ENCODE data around the gene CYGB. TPM values are rescaled to one million over a fixed set of nuclear protein-coding genes. Genes with fewer than 3 reads are reported as not detected.

Gene CYGB
- polyA plus RNA-seq, 1 of the 3 experiments (the other 2 are of a cell fraction), result 1.7 TPM

DNA sequence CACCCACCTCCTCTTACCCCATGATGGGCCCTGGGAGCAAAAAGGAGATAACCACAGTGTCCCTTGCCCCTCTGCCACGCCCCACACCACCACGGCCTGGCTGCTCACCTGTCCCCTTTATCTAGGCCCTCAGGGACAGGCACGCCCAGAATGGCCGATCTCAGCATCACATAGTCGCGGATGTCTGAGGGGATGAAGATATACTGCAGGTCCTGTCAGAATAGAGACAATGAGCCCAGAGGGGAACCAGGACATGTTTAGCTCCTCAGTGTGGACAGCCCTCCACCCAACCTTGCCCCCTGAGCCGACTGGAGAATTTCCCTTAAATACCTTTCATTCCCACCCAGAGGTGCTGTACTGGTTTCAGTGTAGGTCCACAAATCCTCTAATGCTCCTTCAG is 32.9 kb upstream of the CYGB start:
- no peak overlapping the region for H3K27ac ChIP-seq (ENCODE audit: low read depth in 2 of 2, low read length in 1 of 2)
- H3K9me3 ChIP-seq, result no peaks in the 10 kb centered on the region
- H3K36me3 ChIP-seq (replicated peaks in 1 of 2; ENCODE audit: control insufficient read depth in 1 of 2, insufficient read depth in 2 of 2, low read length in 1 of 2), result peaks cover 3 to 13% of the 10 kb centered on the region in 2 experiments
- H3F3A ChIP-seq (replicated peaks; ENCODE audit: insufficient read depth), result peaks cover 19% of the 10 kb centered on the region
- H3K9me2 ChIP-seq, result no peaks in the 10 kb centered on the region
- peaks cover 17% of the 10 kb centered on the region for H4K20me1 ChIP-seq (ENCODE audit: insufficient read depth)
- 91% methylated on average over 7 of the region's 7 CpGs for WGBS (ENCODE audit: low lambda C conversion rate)
- TF ChIP-seq, protein P1, sequence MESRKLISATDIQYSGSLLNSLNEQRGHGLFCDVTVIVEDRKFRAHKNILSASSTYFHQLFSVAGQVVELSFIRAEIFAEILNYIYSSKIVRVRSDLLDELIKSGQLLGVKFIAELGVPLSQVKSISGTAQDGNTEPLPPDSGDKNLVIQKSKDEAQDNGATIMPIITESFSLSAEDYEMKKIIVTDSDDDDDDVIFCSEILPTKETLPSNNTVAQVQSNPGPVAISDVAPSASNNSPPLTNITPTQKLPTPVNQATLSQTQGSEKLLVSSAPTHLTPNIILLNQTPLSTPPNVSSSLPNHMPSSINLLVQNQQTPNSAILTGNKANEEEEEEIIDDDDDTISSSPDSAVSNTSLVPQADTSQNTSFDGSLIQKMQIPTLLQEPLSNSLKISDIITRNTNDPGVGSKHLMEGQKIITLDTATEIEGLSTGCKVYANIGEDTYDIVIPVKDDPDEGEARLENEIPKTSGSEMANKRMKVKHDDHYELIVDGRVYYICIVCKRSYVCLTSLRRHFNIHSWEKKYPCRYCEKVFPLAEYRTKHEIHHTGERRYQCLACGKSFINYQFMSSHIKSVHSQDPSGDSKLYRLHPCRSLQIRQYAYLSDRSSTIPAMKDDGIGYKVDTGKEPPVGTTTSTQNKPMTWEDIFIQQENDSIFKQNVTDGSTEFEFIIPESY (IDR thresholded peaks at IDR 0.05; ENCODE audit: borderline replicate concordance, low read depth), result no peak
- no peak for TF ChIP-seq GABPA (IDR thresholded peaks at IDR 0.05; ENCODE audit: low read depth)
- no peak for TF ChIP-seq TEAD4 (IDR thresholded peaks at IDR 0.05; ENCODE audit: borderline replicate concordance, insufficient read depth)
- no peak overlapping the region for H3K4me3 ChIP-seq (ENCODE audit: low read depth in 2 of 2, low read length in 1 of 2)
- DNase-seq, result peak; percentile 28
- H3K4me1 ChIP-seq (ENCODE audit: control insufficient read depth in 1 of 2, insufficient read depth in 2 of 2, low read depth in 1 of 2, low read length in 1 of 2), result peaks cover 0 to 5% of the 10 kb centered on the region in 2 experiments; a peak in 1 of 4 replicates
- peaks cover 3% of the 10 kb centered on the region; the same call in 1 of the 2 replicates for H3K79me2 ChIP-seq (ENCODE audit: insufficient read depth)
- no peak overlapping the region for H3K4me2 ChIP-seq
- ChIA-PET POLR2A (no interaction called here), CTCF (interaction anchor here (0.9 to 8.8 kb wide), 5 partner anchors 11 to 486 kb away, joined by 3 to 89 read pairs (median 4); no protein-coding TSS in a partner anchor)
- H2AFZ ChIP-seq (ENCODE audit: low read depth), result no peak overlapping the region
- no peak overlapping the region for H3K9ac ChIP-seq
- no peaks in the 10 kb centered on the region for H3K27me3 ChIP-seq (ENCODE audit: insufficient read depth)

DNA sequence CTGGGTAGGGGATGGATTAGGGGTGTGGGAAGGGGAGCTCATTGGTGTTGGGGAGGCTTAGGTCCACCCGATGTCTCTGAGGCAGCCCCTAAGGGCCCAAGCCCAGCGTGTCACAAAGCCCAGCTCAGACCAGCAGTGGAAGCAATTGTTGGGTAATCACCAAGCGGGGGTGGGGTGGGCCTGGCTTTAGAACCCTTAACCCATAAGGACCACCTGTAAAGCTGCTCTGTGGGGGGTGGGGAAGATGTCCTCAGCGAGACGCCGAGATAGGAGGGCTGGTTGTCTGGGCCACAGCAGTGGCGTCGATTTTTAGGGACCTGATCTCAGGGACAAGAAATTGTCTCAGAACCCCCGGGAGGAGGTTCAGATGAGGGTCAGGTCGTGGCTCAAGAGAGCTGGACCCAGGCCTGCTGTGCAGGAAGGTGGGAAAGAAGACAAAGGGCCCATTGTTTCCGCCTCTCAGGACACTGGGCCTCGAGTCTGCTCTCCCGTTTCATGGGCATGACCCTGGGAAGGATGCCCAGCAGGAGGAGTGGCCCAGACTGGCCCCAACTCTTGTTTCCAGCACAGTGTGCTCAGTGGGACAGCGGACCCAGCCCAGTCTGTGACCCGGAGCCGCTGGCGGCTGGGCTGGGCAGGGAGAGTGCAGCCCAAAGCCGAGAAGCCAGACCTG is 32.2 kb upstream of the CYGB start:
- no peak overlapping the region for H3K4me3 ChIP-seq (ENCODE audit: low read depth in 2 of 2, low read length in 1 of 2)
- peaks cover 24% of the 10 kb centered on the region for H4K20me1 ChIP-seq (ENCODE audit: insufficient read depth)
- peaks cover 24% of the 10 kb centered on the region for H3F3A ChIP-seq (replicated peaks; ENCODE audit: insufficient read depth)
- H3K27ac ChIP-seq (ENCODE audit: low read depth in 2 of 2, low read length in 1 of 2), result no peak overlapping the region
- no peak overlapping the region for H3K4me2 ChIP-seq
- 76% methylated on average over 18 of the region's 18 CpGs for WGBS (ENCODE audit: low lambda C conversion rate)
- ChIA-PET POLR2A (interaction anchor here (0.7 kb wide), 1 partner anchor 10 kb away, joined by 3 read pairs; no protein-coding TSS in a partner anchor), CTCF (interaction anchor here (0.7 to 8.8 kb wide), 6 partner anchors 8 to 54 kb away, joined by 3 to 89 read pairs (median 4); no protein-coding TSS in a partner anchor)
- peaks cover 7% of the 10 kb centered on the region; the same call in 1 of the 2 replicates for H3K79me2 ChIP-seq (ENCODE audit: insufficient read depth)
- TF ChIP-seq, protein P2, sequence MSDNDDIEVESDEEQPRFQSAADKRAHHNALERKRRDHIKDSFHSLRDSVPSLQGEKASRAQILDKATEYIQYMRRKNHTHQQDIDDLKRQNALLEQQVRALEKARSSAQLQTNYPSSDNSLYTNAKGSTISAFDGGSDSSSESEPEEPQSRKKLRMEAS (IDR thresholded peaks at IDR 0.05; ENCODE audit: low read depth), result no peak
- no peak for TF ChIP-seq SMC3 (IDR thresholded peaks at IDR 0.05; ENCODE audit: low read depth, low read length)
- TF ChIP-seq ELF1 (IDR thresholded peaks at IDR 0.05), result no peak
- TF ChIP-seq, protein P3, sequence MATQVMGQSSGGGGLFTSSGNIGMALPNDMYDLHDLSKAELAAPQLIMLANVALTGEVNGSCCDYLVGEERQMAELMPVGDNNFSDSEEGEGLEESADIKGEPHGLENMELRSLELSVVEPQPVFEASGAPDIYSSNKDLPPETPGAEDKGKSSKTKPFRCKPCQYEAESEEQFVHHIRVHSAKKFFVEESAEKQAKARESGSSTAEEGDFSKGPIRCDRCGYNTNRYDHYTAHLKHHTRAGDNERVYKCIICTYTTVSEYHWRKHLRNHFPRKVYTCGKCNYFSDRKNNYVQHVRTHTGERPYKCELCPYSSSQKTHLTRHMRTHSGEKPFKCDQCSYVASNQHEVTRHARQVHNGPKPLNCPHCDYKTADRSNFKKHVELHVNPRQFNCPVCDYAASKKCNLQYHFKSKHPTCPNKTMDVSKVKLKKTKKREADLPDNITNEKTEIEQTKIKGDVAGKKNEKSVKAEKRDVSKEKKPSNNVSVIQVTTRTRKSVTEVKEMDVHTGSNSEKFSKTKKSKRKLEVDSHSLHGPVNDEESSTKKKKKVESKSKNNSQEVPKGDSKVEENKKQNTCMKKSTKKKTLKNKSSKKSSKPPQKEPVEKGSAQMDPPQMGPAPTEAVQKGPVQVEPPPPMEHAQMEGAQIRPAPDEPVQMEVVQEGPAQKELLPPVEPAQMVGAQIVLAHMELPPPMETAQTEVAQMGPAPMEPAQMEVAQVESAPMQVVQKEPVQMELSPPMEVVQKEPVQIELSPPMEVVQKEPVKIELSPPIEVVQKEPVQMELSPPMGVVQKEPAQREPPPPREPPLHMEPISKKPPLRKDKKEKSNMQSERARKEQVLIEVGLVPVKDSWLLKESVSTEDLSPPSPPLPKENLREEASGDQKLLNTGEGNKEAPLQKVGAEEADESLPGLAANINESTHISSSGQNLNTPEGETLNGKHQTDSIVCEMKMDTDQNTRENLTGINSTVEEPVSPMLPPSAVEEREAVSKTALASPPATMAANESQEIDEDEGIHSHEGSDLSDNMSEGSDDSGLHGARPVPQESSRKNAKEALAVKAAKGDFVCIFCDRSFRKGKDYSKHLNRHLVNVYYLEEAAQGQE (IDR thresholded peaks at IDR 0.05; ENCODE audit: low read depth, low read length), result no peak
- no peak for TF ChIP-seq CHD2 (IDR thresholded peaks at IDR 0.05; ENCODE audit: low read length, partially characterized antibody)
- no peaks in the 10 kb centered on the region for H3K9me2 ChIP-seq
- no peaks in the 10 kb centered on the region for H3K9me3 ChIP-seq
- peaks cover 0 to 7% of the 10 kb centered on the region in 2 experiments; a peak in 1 of 4 replicates for H3K4me1 ChIP-seq (ENCODE audit: control insufficient read depth in 1 of 2, insufficient read depth in 2 of 2, low read depth in 1 of 2, low read length in 1 of 2)
- DNase-seq, result peak; percentile 41
- peaks cover 10 to 20% of the 10 kb centered on the region in 2 experiments for H3K36me3 ChIP-seq (replicated peaks in 1 of 2; ENCODE audit: control insufficient read depth in 1 of 2, insufficient read depth in 2 of 2, low read length in 1 of 2)
- no peak overlapping the region for H3K9ac ChIP-seq
- H3K27me3 ChIP-seq (ENCODE audit: insufficient read depth), result no peaks in the 10 kb centered on the region
- no peak overlapping the region for H2AFZ ChIP-seq (ENCODE audit: low read depth)

Measured in SK-N-SH (cell line).